Stomach (tissue), 9 donors: ENCODE measurements around the gene DDX27. TPM values are rescaled to one million over a fixed set of nuclear protein-coding genes. Genes with fewer than 3 reads are reported as not detected.

Source experiments
- DNase-seq, 2 donors: peaks; one replicate each; pipeline versions ENCODE4 v3.0.0 to v3.0.0-alpha.2; 2013 to 2019
- H3K27ac ChIP-seq, 5 donors: fragments of 200-600 bp in 4 of 5; sonication (generic) in 4 of 5; one replicate each; pipeline ENCODE4 v1.5.1; 2013 to 2019; ENCODE audit warnings: mild to moderate bottlenecking in 1 of 5, moderate library complexity in 1 of 5
- H3K27me3 ChIP-seq, 3 donors: fragments of 200-600 bp; sonication (generic); one replicate each; pipeline ENCODE4 v1.5.1; 2017 to 2019; ENCODE audit warnings: mixed run types in 1 of 3
- H3K36me3 ChIP-seq, 4 donors: fragments of 200-600 bp; sonication (generic); 1 replicate in 3 of 4; 2 replicates in 1 of 4; pipeline ENCODE4 v1.5.1; 2016 to 2019
- H3K4me1 ChIP-seq, 4 donors: fragments of 200-600 bp; sonication (generic); one replicate each; pipeline ENCODE4 v1.5.1; 2016 to 2019
- H3K4me3 ChIP-seq, 4 donors: fragments of 200-600 bp; sonication (generic) in 3 of 4; one replicate each; pipeline ENCODE4 v1.5.1; 2016 to 2019; ENCODE audit warnings: mild to moderate bottlenecking in 1 of 4
- H3K9me3 ChIP-seq, 4 donors: fragments of 200-600 bp; sonication (generic); one replicate each; pipeline ENCODE4 v1.5.1; 2016 to 2019
- CTCF ChIP-seq, 7 experiments: fragments of 450-650 bp in 4 of 7; fragments of 200-600 bp in 3 of 7; sonication (generic) in 3 of 7; IDR thresholded peaks; one replicate each; pipeline ENCODE4 v1.5.1; 2016 to 2019; ENCODE audit warnings: antibody characterized with exemption in 7 of 7, control low read depth in 2 of 7, mild to moderate bottlenecking in 1 of 7
- EP300 ChIP-seq: sonication (generic); formaldehyde crosslinking; IDR thresholded peaks from one replicate; pipeline ENCODE4 v1.6.1; 2017; ENCODE audit warnings: antibody characterized with exemption
- POLR2A ChIP-seq, 4 donors: fragments of 450-650 bp; IDR thresholded peaks; one replicate each; pipeline ENCODE4 v1.6.1; 2016; ENCODE audit warnings: antibody characterized with exemption in 4 of 4, control low read depth in 2 of 4, mild to moderate bottlenecking in 1 of 4, moderate library complexity in 1 of 4
- POLR2AphosphoS5 ChIP-seq, 3 donors: sonication (generic); formaldehyde crosslinking; IDR thresholded peaks; one replicate each; pipeline ENCODE4 v1.6.1; 2016; ENCODE audit warnings: antibody characterized with exemption in 3 of 3
- WGBS, 5 donors: extraction: QIAGEN DNeasy Blood & Tissue Kit in 3 of 5; methylation state at CpG; one replicate each; pipeline versions ENCODE4 v1.1.5 to v1.1.7; 2013 to 2018; 5-methylcytosine and 5-hydroxymethylcytosine counted together
- intact Hi-C: fragments of 100-400 bp; cut with DNase I; formaldehyde crosslinking; loops from one replicate; pipeline ENCODE4 v1.15.1; 2023; ENCODE audit warnings: low total_unique reads
- polyA plus RNA-seq, 3 donors: library from polyadenylated mRNA; stranded (reverse); fragments of 200-250 nt; gene quantifications; one replicate each; pipeline ENCODE4 v1.2.3, GENCODE V29; 2013
- total RNA-seq, 5 donors: library from RNA; depleted of rRNA; stranded (reverse); fragments of >200 nt; gene quantifications; one replicate each; pipeline versions ENCODE4 v1.1.0 to v1.2.3, GENCODE V29; 2014 to 2016
- donor health status: healthy with polysubstance abuse.
- donor health status: Bipolar disorder and iron deficiency.
- donor health status: healthy.

Gene DDX27
- total and polyA plus RNA-seq, 8 donors = 11.7 to 38.2 (median 21.4) TPM

- Histone ChIP-seq H3K4me3 (no peak overlapping the region), H3K36me3 (peaks cover 71 to 100% (median 100%) of the 10 kb centered on the region in 4 donors), H3K27ac (peak overlapping the region in 2 of 5 donors; percentile 40 to 52), H3K27me3 (no peaks in the 10 kb centered on the region), H3K9me3 (no peaks in the 10 kb centered on the region), H3K4me1 (peaks cover 0 to 18% (median 9%) of the 10 kb centered on the region in 4 donors)
- intact Hi-C loops = no loop called here
- 22 to 39% (median 24%) methylated on average over 3 of the region's 3 CpGs for WGBS, 5 donors
- TF ChIP-seq POLR2A (IDR thresholded peaks at IDR 0.05) (no peak), CTCF (IDR thresholded peaks at IDR 0.05) (peak in 5 of 7 experiments; percentile 39 to 67 (median 49)), POLR2AphosphoS5 (IDR thresholded peaks at IDR 0.05) (peak in 1 of 3 donors; percentile 20)
- DNase-seq = peak in 1 of 2 donors; percentile 80
These were observed 26.9 kb downstream of the DDX27 start for GRCh38 chr20:49245921-49246740.

- Histone ChIP-seq H3K27ac (peak overlapping the region in 3 of 5 donors; percentile 3 to 58 (median 52)), H3K27me3 (no peaks in the 10 kb centered on the region), H3K4me1 (peaks cover 0 to 18% (median 9%) of the 10 kb centered on the region in 4 donors), H3K36me3 (peaks cover 70 to 100% (median 100%) of the 10 kb centered on the region in 4 donors), H3K9me3 (no peaks in the 10 kb centered on the region), H3K4me3 (no peak overlapping the region)
- TF ChIP-seq POLR2AphosphoS5 (IDR thresholded peaks at IDR 0.05) (no peak), EP300 (no peak), CTCF (IDR thresholded peaks at IDR 0.05) (no peak), POLR2A (IDR thresholded peaks at IDR 0.05) (no peak)
- intact Hi-C loops = no loop called here
- DNase-seq = no peak
- WGBS, 5 donors = 85 to 93% (median 86%) methylated on average over 8 of the region's 8 CpGs
These were observed 28.0 kb downstream of the DDX27 start for GRCh38 chr20:49247169-49247723.

GRCh38 chr20:49247792-49248191, 28.6 kb downstream of the DDX27 start:
- no peak overlapping the region for H3K4me3 ChIP-seq
- DNase-seq = peak in 1 of 2 donors; percentile 26
- WGBS, 5 donors = 58 to 75% (median 66%) methylated on average over 5 of the region's 5 CpGs
- intact Hi-C loops = no loop called here
- peak overlapping the region in 1 of 5 donors; percentile 3 for H3K27ac ChIP-seq
- H3K36me3 ChIP-seq = peaks cover 70 to 100% (median 100%) of the 10 kb centered on the region in 4 donors
- H3K27me3 ChIP-seq = no peaks in the 10 kb centered on the region
- H3K9me3 ChIP-seq = no peaks in the 10 kb centered on the region
- TF ChIP-seq EP300 (no peak), POLR2A (IDR thresholded peaks at IDR 0.05) (no peak), CTCF (IDR thresholded peaks at IDR 0.05) (no peak), POLR2AphosphoS5 (IDR thresholded peaks at IDR 0.05) (no peak)
- H3K4me1 ChIP-seq = peaks cover 0 to 18% (median 9%) of the 10 kb centered on the region in 4 donors

- no peak for TF ChIP-seq POLR2AphosphoS5 (IDR thresholded peaks at IDR 0.05)
- TF ChIP-seq CTCF (IDR thresholded peaks at IDR 0.05) = no peak
- TF ChIP-seq EP300 = no peak
- no peak for TF ChIP-seq POLR2A (IDR thresholded peaks at IDR 0.05)
- no peaks in the 10 kb centered on the region for H3K9me3 ChIP-seq
- H3K4me1 ChIP-seq = peaks cover 0 to 18% (median 9%) of the 10 kb centered on the region in 4 donors
- no peak overlapping the region for H3K4me3 ChIP-seq
- no peaks in the 10 kb centered on the region for H3K27me3 ChIP-seq
- DNase-seq = no peak
- peaks cover 70 to 100% (median 100%) of the 10 kb centered on the region in 4 donors for H3K36me3 ChIP-seq
- no peak overlapping the region for H3K27ac ChIP-seq
- 72 to 88% (median 83%) methylated on average over 10 of the region's 10 CpGs for WGBS, 5 donors
- intact Hi-C loops = no loop called here
These were observed 29.1 kb downstream of the DDX27 start for GRCh38 chr20:49248301-49248700.
